Activated CD4-positive, alpha-beta T cell treated with anti-CD3 and anti-CD28 coated beads for 36 hours (primary cell): ENCODE data around the gene CFAP161. TPM values are rescaled to one million over a fixed set of nuclear protein-coding genes. Genes with fewer than 3 reads are reported as not detected.

ENCODE experiments used
- ATAC-seq: fragments of 200-7000 bp; cut with Tn5 transposase; one replicate; pipeline ENCODE4 v1.10.0; 2021; ENCODE audit warnings: mild to moderate bottlenecking, moderate library complexity
- CTCF ChIA-PET: fragments of 350-600 bp; sonication (Branson Sonifier 250); formaldehyde crosslinking; loops from one replicate; lab custom pipeline; 2021; ENCODE audit warnings: antibody characterized with exemption; lab: Charles Lee
- POLR2A ChIA-PET: fragments of 350-600 bp; sonication (Branson Sonifier 250); formaldehyde crosslinking; loops from one replicate; lab custom pipeline; 2021; ENCODE audit warnings: antibody characterized with exemption, inconsistent platforms; lab: Charles Lee
- DNase-seq: peaks from one replicate; pipeline ENCODE4 v3.0.0-alpha.2; 2020
- H3K27ac Mint-ChIP-seq: one replicate; pipeline ENCODE4 v1.8.0; 2021; ENCODE audit warnings: mixed read lengths
- H3K27me3 Mint-ChIP-seq: one replicate; pipeline ENCODE4 v1.8.0; 2021; ENCODE audit warnings: mixed read lengths
- H3K36me3 Mint-ChIP-seq: one replicate; pipeline ENCODE4 v1.8.0; 2021; ENCODE audit warnings: low read depth, mixed read lengths
- H3K4me1 Mint-ChIP-seq: one replicate; pipeline ENCODE4 v1.8.0; 2021; ENCODE audit warnings: mixed read lengths
- H3K4me3 Mint-ChIP-seq: one replicate; pipeline ENCODE4 v1.8.0; 2021; ENCODE audit warnings: mild to moderate bottlenecking, moderate library complexity, mixed read lengths
- H3K9me3 Mint-ChIP-seq: one replicate; pipeline ENCODE4 v1.8.0; 2021; ENCODE audit warnings: low read depth, mixed read lengths
- intact Hi-C, 2 experiments: fragments of 100-400 bp; cut with DNase I in 1 of 2; cut with micrococcal nuclease in 1 of 2; formaldehyde crosslinking; loops; one replicate each; pipeline versions ENCODE4 v1.14.2 to v1.15.1; 2022 to 2024; cut with DNase I, micrococcal nuclease
- total RNA-seq, 2 experiments: library from RNA; stranded (reverse); gene quantifications; one replicate each; pipeline ENCODE4 v1.2.3, GENCODE V29; 2021

CFAP161 gene
- total RNA-seq, 2 experiments from 2014 or later: not detected

- H3K4me3 Mint-ChIP-seq: no peak overlapping the region
- intact Hi-C loops: loop anchor here (2.0 to 10.0 kb wide), 3 partner anchors 112 to 294 kb away; no protein-coding TSS in a partner anchor
- H3K27me3 Mint-ChIP-seq: peaks cover 16% of the 10 kb centered on the region
- peaks cover 4% of the 10 kb centered on the region for H3K4me1 Mint-ChIP-seq
- no peak overlapping the region for H3K27ac Mint-ChIP-seq
- ATAC-seq: no peak
- ChIA-PET POLR2A (no interaction called here), CTCF (interaction anchor here (0.7 to 10.1 kb wide), 15 partner anchors 9 to 281 kb away, joined by 3 to 184 read pairs (median 5); no protein-coding TSS in a partner anchor)
- no peaks in the 10 kb centered on the region for H3K9me3 Mint-ChIP-seq
- DNase-seq: peak; percentile 26
- H3K36me3 Mint-ChIP-seq: no peaks in the 10 kb centered on the region
Observed at GRCh38 chr15:81108427-81108826, 25.6 kb upstream of the CFAP161 start.

GRCh38 chr15:81111018-81111417, 23.1 kb upstream of the CFAP161 start:
- H3K9me3 Mint-ChIP-seq: no peaks in the 10 kb centered on the region
- CTCF ChIA-PET: interaction anchor here (0.8 to 10.1 kb wide), 2 partner anchors 134 to 156 kb away, joined by 4 to 184 read pairs; no protein-coding TSS in a partner anchor
- peaks cover 4% of the 10 kb centered on the region for H3K4me1 Mint-ChIP-seq
- H3K27me3 Mint-ChIP-seq: peaks cover 22% of the 10 kb centered on the region
- no peak overlapping the region for H3K27ac Mint-ChIP-seq
- POLR2A ChIA-PET: no interaction called here
- intact Hi-C loops: no loop called here
- H3K4me3 Mint-ChIP-seq: no peak overlapping the region
- DNase-seq (no peak), ATAC-seq (no peak)
- no peaks in the 10 kb centered on the region for H3K36me3 Mint-ChIP-seq

- POLR2A ChIA-PET: no interaction called here
- no peak overlapping the region for H3K4me3 Mint-ChIP-seq
- DNase-seq (peak; percentile 5), ATAC-seq (no peak)
- no peak overlapping the region for H3K27ac Mint-ChIP-seq
- H3K27me3 Mint-ChIP-seq: peaks cover 23% of the 10 kb centered on the region
- CTCF ChIA-PET: interaction anchor here (0.6 to 10.1 kb wide), 4 partner anchors 8 to 223 kb away, joined by 3 to 184 read pairs (median 4); no protein-coding TSS in a partner anchor
- H3K4me1 Mint-ChIP-seq: peaks cover 4% of the 10 kb centered on the region
- H3K36me3 Mint-ChIP-seq: no peaks in the 10 kb centered on the region
- H3K9me3 Mint-ChIP-seq: no peaks in the 10 kb centered on the region
- intact Hi-C loops: no loop called here
Observed at GRCh38 chr15:81111510-81112470, 22.3 kb upstream of the CFAP161 start.

GRCh38 chr15:81113204-81113657, 20.8 kb upstream of the CFAP161 start:
- peaks cover 4% of the 10 kb centered on the region for H3K4me1 Mint-ChIP-seq
- H3K4me3 Mint-ChIP-seq: no peak overlapping the region
- no peaks in the 10 kb centered on the region for H3K36me3 Mint-ChIP-seq
- intact Hi-C loops: no loop called here
- peaks cover 33% of the 10 kb centered on the region for H3K27me3 Mint-ChIP-seq
- ChIA-PET CTCF (interaction anchor here (0.9 to 1.6 kb wide), 2 partner anchors 153 to 288 kb away, joined by 4 to 16 read pairs; no protein-coding TSS in a partner anchor), POLR2A (no interaction called here)
- ATAC-seq (no peak), DNase-seq (no peak)
- H3K9me3 Mint-ChIP-seq: no peaks in the 10 kb centered on the region
- H3K27ac Mint-ChIP-seq: no peak overlapping the region

GRCh38 chr15:81113861-81114291, 20.2 kb upstream of the CFAP161 start:
- Mint-ChIP-seq H3K36me3 (no peaks in the 10 kb centered on the region), H3K4me3 (no peak overlapping the region), H3K27ac (no peak overlapping the region), H3K4me1 (peaks cover 4% of the 10 kb centered on the region), H3K27me3 (peaks cover 33% of the 10 kb centered on the region), H3K9me3 (no peaks in the 10 kb centered on the region)
- DNase-seq (no peak), ATAC-seq (no peak)
- CTCF ChIA-PET: interaction anchor here (0.9 to 1.6 kb wide), 2 partner anchors 152 to 288 kb away, joined by 4 to 16 read pairs; no protein-coding TSS in a partner anchor
- POLR2A ChIA-PET: no interaction called here
- intact Hi-C loops: no loop called here

- no peaks in the 10 kb centered on the region for H3K9me3 Mint-ChIP-seq
- ATAC-seq (no peak), DNase-seq (no peak)
- peaks cover 34% of the 10 kb centered on the region for H3K27me3 Mint-ChIP-seq
- ChIA-PET POLR2A (no interaction called here), CTCF (interaction anchor here (0.7 to 4.2 kb wide), 4 partner anchors 11 to 150 kb away, joined by 3 to 21 read pairs (median 3); no protein-coding TSS in a partner anchor)
- H3K36me3 Mint-ChIP-seq: no peaks in the 10 kb centered on the region
- no peak overlapping the region for H3K4me3 Mint-ChIP-seq
- intact Hi-C loops: no loop called here
- peaks cover 4% of the 10 kb centered on the region for H3K4me1 Mint-ChIP-seq
- H3K27ac Mint-ChIP-seq: no peak overlapping the region
Observed at GRCh38 chr15:81115054-81115939, 18.8 kb upstream of the CFAP161 start.

- ChIA-PET CTCF (interaction anchor here (0.8 to 4.2 kb wide), 3 partner anchors 9 to 149 kb away, joined by 4 to 21 read pairs (median 12); no protein-coding TSS in a partner anchor), POLR2A (no interaction called here)
- H3K27me3 Mint-ChIP-seq: peaks cover 32% of the 10 kb centered on the region
- no peak for DNase-seq
- H3K36me3 Mint-ChIP-seq: no peaks in the 10 kb centered on the region
- no peaks in the 10 kb centered on the region for H3K4me1 Mint-ChIP-seq
- H3K27ac Mint-ChIP-seq: no peak overlapping the region
- no peaks in the 10 kb centered on the region for H3K9me3 Mint-ChIP-seq
- intact Hi-C loops: no loop called here
- ATAC-seq: no peak
- no peak overlapping the region for H3K4me3 Mint-ChIP-seq
Observed at GRCh38 chr15:81117136-81117535, 16.9 kb upstream of the CFAP161 start.

GRCh38 chr15:81117581-81117980, 16.5 kb upstream of the CFAP161 start:
- CTCF ChIA-PET: interaction anchor here (0.8 to 4.2 kb wide), 3 partner anchors 9 to 148 kb away, joined by 4 to 21 read pairs (median 12); no protein-coding TSS in a partner anchor
- H3K36me3 Mint-ChIP-seq: no peaks in the 10 kb centered on the region
- no peak for DNase-seq
- ATAC-seq: no peak
- POLR2A ChIA-PET: no interaction called here
- no peaks in the 10 kb centered on the region for H3K9me3 Mint-ChIP-seq
- H3K4me3 Mint-ChIP-seq: no peak overlapping the region
- no peak overlapping the region for H3K27ac Mint-ChIP-seq
- H3K27me3 Mint-ChIP-seq: peaks cover 32% of the 10 kb centered on the region
- H3K4me1 Mint-ChIP-seq: no peaks in the 10 kb centered on the region
- intact Hi-C loops: no loop called here

- DNase-seq: no peak
- H3K36me3 Mint-ChIP-seq: no peaks in the 10 kb centered on the region
- H3K4me3 Mint-ChIP-seq: no peak overlapping the region
- no peak for ATAC-seq
- H3K9me3 Mint-ChIP-seq: no peaks in the 10 kb centered on the region
- H3K27ac Mint-ChIP-seq: no peak overlapping the region
- peaks cover 39% of the 10 kb centered on the region for H3K27me3 Mint-ChIP-seq
- H3K4me1 Mint-ChIP-seq: no peaks in the 10 kb centered on the region
- intact Hi-C loops: no loop called here
- POLR2A ChIA-PET: no interaction called here
- CTCF ChIA-PET: interaction anchor here (1.9 to 4.2 kb wide), 2 partner anchors 10 to 147 kb away, joined by 12 to 21 read pairs; no protein-coding TSS in a partner anchor
Observed at GRCh38 chr15:81118361-81118760, 15.7 kb upstream of the CFAP161 start.

- no peaks in the 10 kb centered on the region for H3K4me1 Mint-ChIP-seq
- peaks cover 44% of the 10 kb centered on the region for H3K27me3 Mint-ChIP-seq
- ATAC-seq: no peak
- intact Hi-C loops: no loop called here
- no peak overlapping the region for H3K27ac Mint-ChIP-seq
- DNase-seq: no peak
- no peaks in the 10 kb centered on the region for H3K9me3 Mint-ChIP-seq
- ChIA-PET POLR2A (no interaction called here), CTCF (interaction anchor here (0.6 to 1.3 kb wide), 2 partner anchors 14 to 146 kb away, joined by 3 read pairs; no protein-coding TSS in a partner anchor)
- H3K4me3 Mint-ChIP-seq: no peak overlapping the region
- H3K36me3 Mint-ChIP-seq: no peaks in the 10 kb centered on the region
Observed at GRCh38 chr15:81120069-81120468, 14.0 kb upstream of the CFAP161 start.
